Caki2 (cell line): ENCODE results near the gene LIMA1. TPM values are rescaled to one million over a fixed set of nuclear protein-coding genes. Genes with fewer than 3 reads are reported as not detected.
"Not testable (repeated sequence)": the region's sequence is repeated elsewhere in the genome, so short reads cannot be mapped to it uniquely, and the experiment has no call there.

Source experiments
- DNase-seq: peaks from one replicate; pipeline ENCODE4 v3.0.0-alpha.2; 2015; ENCODE audit warnings: low read depth
- in situ Hi-C: cut with HindIII; loops from 2 replicates; pipeline ENCODE4 v1.10.0; 2016; ENCODE audit warnings: low sequenced_read_pairs, low pct_unique_long_range_greater_than_20kb, mixed read lengths
- total RNA-seq: library from RNA; depleted of rRNA; stranded (reverse); fragments of >200 nt; shearing (Covaris generic); gene quantifications from 2 replicates; pipeline ENCODE4 v1.2.3, GENCODE V29; 2014; ENCODE audit warnings: low replicate concordance

Gene LIMA1
- total RNA-seq, 1 experiment from 2014 or later, result 22.0 TPM

GRCh38 chr12:50175716-50176026 is 107.6 kb downstream of the LIMA1 start:
- in situ Hi-C loops, result no loop called here
- DNase-seq, result no peak

GRCh38 chr12:50174971-50175715 is 108.2 kb downstream of the LIMA1 start:
- in situ Hi-C loops, result no loop called here
- DNase-seq, result peak; percentile 77

DNA sequence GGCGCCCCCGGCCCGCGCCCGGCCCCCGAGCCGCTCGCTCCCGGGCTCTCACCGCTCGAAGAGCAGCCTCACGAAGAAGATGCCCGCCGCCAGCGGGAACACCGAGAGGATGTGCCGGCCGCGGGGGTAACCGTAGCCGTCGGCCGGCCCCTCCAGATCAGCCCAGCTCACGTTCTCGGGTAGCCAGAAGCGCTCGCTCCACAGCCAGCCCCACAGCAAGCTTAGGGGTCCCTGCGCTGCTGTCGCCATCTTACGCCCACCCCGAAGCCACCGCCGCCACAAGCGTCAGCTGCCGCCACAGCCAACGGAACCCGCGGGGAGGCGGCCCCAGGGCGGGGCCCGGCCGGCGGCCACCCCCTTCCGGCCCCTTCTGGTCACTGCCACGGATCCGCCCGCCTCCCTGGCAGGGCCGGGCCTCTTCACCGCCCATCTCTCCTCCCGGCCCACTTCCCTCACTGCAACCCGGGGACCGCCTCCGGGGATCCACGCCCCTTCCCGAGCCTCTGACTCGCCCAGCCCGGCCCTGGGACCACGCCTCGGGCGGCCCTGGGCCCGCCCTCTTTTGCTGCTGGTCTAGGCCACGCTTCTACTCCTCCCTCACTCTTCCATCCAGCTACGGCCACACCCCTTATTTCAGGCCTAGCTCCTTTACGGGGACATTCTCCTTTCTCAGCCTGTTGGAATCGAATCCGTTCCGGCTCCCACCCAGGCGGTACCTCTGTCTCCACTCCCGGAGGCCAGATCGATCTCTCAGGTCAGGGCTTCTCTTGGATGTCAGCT is 116.1 kb downstream of the LIMA1 start, which contains the start of gene CERS5:
Gene CERS5 (minus strand): TSS at position 321 of the 780 bp plus-strand sequence. CDS start 72 bp downstream, at position 249.
- in situ Hi-C loops, result no loop called here
- DNase-seq, result peak; percentile 100

- DNase-seq, result no peak
- in situ Hi-C loops, result no loop called here
Observed at GRCh38 chr12:50166799-50167048, 116.6 kb downstream of the LIMA1 start.

GRCh38 chr12:50164963-50165362 is 118.4 kb downstream of the LIMA1 start:
- in situ Hi-C loops, result no loop called here

DNA sequence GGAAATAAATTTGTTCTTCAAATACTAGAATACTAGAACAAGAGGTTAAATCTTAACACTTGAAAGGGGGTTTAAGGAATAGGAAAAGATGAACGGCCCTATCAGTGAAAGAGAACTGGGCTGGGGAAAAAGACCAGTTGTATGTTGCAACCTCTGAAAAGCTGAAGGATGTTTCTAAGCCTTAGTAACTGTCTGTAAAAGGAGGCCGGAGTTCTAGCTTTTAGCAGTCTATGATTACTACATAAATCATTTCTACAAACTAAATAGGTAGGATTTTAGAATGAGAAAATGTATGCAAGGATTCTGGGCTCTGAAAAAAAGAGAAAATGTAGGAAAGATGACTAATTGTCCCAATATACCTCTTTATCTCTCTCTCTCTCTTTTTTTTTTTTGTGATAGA is 121.1 kb downstream of the LIMA1 start:
- in situ Hi-C loops, result no loop called here
- no peak for DNase-seq

More at GRCh38 chr12:50164963-50165362, 118.4 kb downstream of the LIMA1 start:
- no peak for DNase-seq

DNA sequence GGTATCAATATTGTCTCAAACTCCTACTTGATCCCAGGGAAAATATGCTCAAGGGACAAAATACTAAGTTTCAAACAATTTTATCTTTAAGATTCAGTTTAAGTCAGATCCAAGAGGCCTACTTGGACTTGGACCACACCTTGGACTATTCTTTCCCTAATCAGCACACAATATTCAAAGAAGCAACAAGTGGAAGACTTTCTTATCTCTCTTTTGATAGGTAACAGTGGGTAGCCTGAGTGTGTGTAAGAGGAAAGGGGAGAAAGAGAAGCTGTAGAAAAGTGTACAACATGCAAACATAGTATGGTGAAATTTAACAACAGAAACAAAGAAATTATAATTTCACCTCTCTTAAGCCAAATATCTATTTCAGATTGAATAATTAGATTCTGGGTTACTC is 122.7 kb downstream of the LIMA1 start:
- no peak for DNase-seq
- in situ Hi-C loops, result no loop called here

- no peak for DNase-seq
- in situ Hi-C loops, result loop anchor here (10.0 kb wide), 1 partner anchor 192 kb away; the partner anchor contains the start of gene AQP5
Observed at GRCh38 chr12:50157259-50157658, 126.1 kb downstream of the LIMA1 start.

DNA sequence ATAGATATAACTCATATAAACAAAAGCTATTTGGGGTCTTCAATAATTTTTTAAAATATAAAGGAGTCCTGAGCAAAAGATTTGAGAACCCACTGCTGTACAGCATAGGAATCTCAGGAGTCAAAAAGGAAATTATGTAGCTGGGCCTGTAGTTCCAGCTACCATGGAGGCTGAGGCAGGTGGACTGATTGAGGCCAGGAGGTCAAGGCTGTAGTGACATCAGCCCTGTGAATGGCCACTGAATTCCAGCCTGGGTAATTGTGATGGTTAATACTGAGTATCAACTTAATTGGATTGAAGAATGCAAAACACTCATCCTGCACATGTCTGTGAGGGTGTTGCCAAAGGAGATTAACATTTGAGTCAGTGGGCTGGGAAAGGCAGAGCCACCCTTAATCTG is 126.7 kb downstream of the LIMA1 start:
- in situ Hi-C loops, result loop anchor here (10.0 kb wide), 1 partner anchor 192 kb away; the partner anchor contains the start of gene AQP5
- DNase-seq, result no peak

GRCh38 chr12:50154947-50155346 is 128.4 kb downstream of the LIMA1 start:
- in situ Hi-C loops, result loop anchor here (10.0 kb wide), 1 partner anchor 190 kb away; the partner anchor contains the start of gene AQP5
- DNase-seq, result not testable (repeated sequence)

DNA sequence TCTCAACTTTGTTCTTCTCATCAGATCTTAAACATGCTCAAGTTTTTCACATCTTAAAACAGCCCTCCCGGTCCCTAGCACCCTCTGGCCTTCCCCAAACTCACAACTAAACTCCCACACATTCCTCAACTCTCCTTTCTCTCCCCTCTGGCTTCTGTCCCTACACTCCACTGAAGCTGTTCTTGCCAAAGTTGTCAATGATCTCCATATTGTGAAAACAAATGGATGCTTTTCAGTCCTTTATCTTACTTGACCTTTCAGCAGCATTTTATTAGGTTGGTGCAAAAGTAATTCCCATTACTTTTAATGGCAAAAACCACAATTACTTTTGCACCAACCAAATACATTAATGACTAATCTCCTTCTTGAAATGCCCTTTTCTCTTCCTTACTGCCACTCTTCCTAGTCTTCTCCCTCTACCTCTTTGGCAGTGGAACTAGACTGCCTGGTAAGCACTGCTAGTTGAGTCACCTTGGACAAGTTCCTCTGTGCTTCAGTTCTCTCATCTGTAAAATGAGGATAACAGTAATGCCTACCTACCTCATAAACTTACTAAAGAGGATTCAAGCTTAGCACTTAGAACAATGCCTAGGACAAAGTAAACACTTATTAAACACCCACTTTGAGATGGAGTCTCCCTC is 132.2 kb downstream of the LIMA1 start:
- no peak for DNase-seq
- in situ Hi-C loops, result loop anchor here (10.0 kb wide), 1 partner anchor 186 kb away; the partner anchor contains the start of gene AQP5

DNA sequence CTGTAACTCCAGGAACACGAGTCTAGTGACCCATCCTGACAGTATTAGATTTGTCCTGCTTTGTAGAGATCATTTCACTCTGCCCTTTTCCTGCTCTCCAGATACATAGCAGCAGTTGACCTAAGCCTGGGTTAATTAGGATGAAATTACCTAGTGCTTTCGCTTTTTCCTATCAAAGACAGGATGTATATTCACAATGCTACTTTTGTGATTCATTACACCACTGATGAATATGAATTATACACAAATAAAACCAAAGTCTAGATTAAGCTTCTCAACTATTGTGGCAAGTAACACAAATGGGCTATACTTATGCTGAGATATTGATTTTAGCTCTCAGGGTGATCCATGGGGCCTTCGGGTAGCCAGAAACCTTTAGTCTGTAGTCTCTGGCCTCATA is 134.0 kb downstream of the LIMA1 start:
- in situ Hi-C loops, result no loop called here
- DNase-seq, result no peak

DNA sequence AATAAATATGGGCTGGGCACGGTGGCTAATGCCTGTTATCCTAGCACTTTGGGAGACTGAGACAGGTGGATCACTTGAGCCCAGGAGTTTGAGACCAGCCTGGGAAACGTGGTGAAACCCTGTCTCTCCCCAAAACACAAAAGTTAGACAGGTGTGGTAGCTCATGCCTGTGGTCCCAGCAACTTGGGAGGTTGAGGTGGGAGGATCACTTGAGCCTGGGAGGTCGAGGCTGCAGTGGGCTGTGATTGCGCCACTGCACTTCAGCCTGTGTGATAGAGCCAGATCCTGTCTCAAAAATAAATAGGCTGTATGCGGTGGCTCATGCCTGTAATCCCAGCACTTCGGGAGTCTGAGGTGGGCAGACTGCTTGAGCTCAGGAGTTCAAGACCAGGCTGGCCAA is 135.3 kb downstream of the LIMA1 start:
- in situ Hi-C loops, DNase-seq: not testable (repeated sequence)

DNA sequence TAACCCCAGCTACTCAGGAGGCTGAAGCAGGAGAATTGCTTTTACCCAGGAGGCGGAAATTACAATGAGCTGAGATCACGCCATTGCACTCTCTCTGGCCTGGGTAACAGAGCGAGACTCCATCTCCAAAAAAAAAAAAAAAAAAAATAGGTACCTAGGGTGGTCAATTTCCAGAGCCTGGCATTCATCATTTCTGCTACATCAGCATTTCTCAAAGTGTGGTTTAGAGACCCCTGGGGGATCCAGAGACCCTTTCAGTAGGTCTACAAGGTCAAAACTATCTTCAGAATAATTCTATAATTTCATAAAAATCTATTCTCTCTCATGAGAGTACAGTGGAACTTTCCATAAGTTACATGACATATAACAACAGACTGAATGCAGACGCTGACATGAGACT is 136.0 kb downstream of the LIMA1 start:
- no peak for DNase-seq
- in situ Hi-C loops, result no loop called here

DNA sequence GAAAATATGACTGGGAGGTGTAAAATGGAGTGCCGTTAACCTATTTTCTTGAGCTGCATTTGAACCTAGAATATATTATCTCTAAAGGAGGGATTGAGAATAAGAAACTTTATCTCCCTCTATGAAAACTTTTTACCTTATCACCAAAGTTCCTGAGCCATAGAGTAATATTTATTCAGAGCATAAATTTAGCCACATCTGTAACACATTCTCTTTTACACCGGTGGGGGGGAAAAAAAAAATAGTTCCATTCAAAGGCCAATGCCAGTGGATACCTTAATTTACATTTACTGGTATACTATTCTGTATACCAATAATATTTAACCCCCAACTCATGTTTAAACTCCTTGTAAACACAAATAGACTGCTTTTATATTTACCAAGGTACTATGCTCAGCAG is 137.9 kb downstream of the LIMA1 start:
- in situ Hi-C loops, result no loop called here
- no peak for DNase-seq

GRCh38 chr12:50142993-50143392 is 140.3 kb downstream of the LIMA1 start:
- in situ Hi-C loops, result no loop called here
- no peak for DNase-seq

GRCh38 chr12:50132505-50133135 is 150.7 kb downstream of the LIMA1 start:
- DNase-seq, result peak; percentile 43
- in situ Hi-C loops, result no loop called here

GRCh38 chr12:50129290-50129689 is 154.0 kb downstream of the LIMA1 start:
- DNase-seq, result no peak
- in situ Hi-C loops, result no loop called here

GRCh38 chr12:50127546-50127945 is 155.8 kb downstream of the LIMA1 start:
- DNase-seq, result no peak
- in situ Hi-C loops, result no loop called here
